ENCODE data around the gene DGKG. TPM values are rescaled to one million over a fixed set of nuclear protein-coding genes. Genes with fewer than 3 reads are reported as not detected.
A peak's percentile ranks its signal among the peaks of the same experiment; 100 is the strongest.

DGKG gene
- total RNA-seq, 1 donor from 2014 or later: 7.3 TPM

DNA sequence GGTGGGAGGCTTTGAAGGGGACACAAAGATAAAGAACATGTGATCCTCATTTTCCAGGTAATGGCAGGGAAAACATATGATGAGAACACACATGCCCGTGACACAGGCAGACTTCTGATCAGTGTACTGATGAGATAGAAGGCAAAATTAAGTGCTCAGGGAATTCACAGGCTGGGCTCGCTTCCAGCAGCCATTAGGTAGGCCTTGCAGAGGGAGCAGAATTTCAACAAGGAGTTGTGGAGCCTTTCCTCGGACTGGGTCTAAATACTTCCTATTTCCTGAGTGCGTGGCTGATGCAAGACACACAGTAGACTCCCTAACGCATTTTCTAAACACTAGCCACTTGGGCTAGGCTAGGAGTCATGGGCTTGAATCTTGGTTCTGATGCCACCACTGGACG is 179.2 kb downstream of the DGKG start:
- no peak for DNase-seq (ENCODE audit: low spot score in 2 of 2)
- no peak for FAIRE-seq

DNA sequence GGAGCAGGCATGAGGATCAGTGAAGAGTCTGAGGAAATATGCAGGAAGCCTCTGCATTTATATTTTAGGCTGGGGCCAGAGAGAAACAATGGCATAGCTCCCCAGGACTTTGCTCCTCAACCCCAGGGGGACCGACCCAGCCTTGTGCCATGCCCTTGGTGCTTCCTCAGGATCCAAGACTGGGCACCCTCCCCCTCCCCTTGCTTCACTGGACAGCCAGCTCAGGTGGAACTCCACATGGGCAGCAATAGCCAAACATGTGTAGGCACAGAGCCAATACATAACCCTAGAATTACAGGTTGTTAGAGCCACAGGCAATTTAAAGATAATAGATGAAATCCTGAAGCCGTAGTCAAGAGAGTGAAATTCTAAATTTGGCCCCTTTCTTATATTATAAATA is 180.1 kb downstream of the DGKG start:
- FAIRE-seq: no peak

DNA sequence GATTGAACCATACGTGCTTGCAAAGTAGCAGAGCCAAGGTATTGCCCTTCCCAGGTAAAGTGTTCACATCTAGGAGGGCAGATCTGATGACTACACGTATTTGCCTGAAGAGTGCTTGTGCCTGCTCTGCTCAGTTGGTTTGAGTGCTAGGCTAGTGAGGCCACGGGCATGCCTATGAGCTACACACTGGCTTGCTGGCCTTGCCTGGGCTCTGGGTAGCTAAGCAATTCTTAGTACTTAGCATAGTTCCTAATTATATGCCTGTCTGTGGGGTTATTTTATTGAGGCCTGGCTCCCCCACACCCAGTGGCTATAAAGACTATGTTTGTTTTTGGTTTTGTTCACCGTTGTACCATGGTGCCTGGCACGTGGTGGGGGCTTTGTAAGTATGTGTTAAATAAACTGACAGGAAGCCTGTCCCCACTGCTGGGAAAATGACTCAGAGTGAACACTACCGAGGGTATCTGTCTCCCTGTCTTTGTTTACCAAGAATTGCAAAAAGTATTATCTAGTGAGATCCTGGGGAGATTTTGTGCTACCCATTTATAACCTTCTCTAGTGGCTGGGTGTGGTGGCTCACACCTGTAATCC is 181.0 kb downstream of the DGKG start:
- FAIRE-seq (no peak), DNase-seq (ENCODE audit: low spot score in 2 of 2) (no peak)

More for the DNA sequence above, 180.1 kb downstream of the DGKG start:
- DNase-seq (ENCODE audit: low spot score in 2 of 2): no peak

DNA sequence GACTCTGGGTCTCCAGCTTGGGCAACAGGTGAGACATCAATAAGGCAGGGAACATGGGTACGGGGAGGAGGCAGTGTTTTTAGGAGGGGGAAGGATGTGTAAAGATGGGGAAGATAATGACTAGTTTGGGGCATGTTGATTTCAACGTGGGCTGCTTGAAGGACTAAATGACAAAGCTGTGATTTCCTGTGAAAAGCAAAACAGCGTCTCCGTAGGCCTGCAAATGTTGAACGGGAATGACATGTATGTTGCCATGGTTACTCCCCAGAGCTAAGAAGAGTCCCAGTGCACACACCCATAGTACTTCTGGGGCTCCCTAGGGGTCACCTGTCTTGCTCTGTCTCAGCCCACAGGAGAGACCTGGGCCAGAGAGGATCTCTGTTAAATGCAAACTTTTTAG is 181.9 kb downstream of the DGKG start:
- FAIRE-seq (no peak), DNase-seq (ENCODE audit: low spot score in 2 of 2) (no peak)

DNA sequence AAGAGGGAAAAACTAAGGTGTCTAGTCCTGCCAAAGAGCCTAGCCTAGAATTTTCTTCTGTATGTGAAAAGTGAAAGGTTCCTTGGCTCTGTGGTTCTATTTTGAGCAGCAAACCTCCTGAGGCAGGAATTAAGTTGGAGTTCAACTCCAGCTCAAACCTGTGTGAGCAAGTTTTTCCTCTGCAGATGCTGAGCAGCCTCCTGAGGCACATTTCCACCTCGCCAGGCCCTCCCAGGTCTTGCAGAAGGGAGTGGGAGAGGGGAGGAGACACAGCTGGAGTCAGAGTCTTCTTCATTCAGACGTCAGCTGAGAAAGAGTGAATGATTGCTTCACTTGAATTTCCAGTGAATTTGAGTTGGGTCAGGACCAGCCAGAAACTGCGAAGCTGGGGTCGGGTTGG is 183.6 kb downstream of the DGKG start:
- no peak for FAIRE-seq

DNA sequence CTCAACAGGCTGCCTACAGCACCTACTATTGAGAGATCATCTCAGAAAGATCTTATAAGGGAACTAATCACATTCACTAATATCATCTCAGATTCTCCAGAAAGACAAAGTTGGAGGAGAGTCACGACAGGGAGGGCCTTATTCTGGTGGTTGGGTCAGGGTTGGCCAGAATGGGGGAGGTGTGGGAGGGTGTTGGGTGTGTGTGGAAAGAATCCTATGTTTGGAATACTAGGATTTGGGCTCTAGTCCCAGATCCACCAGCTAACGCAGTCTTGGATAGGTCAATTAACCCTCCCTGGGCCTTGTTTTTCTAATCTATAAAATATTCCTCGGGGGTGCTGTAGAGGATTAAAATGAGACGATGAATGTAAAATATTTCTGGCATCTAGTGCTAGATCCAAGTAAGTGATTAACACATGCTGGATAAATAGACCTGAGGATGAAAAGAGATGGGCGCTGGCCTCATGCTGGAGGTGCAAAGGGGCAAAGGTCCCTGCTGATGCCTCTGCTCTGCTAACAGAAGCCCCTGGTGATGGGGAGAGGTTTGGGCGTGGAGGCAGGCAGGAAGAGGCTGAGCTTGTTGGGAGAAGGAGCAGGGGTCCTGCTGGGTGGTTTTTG is 185.6 kb downstream of the DGKG start:
- no peak for DNase-seq (ENCODE audit: low spot score in 2 of 2)
- no peak for FAIRE-seq

More for the DNA sequence above, 183.6 kb downstream of the DGKG start:
- no peak for DNase-seq (ENCODE audit: low spot score in 2 of 2)

DNA sequence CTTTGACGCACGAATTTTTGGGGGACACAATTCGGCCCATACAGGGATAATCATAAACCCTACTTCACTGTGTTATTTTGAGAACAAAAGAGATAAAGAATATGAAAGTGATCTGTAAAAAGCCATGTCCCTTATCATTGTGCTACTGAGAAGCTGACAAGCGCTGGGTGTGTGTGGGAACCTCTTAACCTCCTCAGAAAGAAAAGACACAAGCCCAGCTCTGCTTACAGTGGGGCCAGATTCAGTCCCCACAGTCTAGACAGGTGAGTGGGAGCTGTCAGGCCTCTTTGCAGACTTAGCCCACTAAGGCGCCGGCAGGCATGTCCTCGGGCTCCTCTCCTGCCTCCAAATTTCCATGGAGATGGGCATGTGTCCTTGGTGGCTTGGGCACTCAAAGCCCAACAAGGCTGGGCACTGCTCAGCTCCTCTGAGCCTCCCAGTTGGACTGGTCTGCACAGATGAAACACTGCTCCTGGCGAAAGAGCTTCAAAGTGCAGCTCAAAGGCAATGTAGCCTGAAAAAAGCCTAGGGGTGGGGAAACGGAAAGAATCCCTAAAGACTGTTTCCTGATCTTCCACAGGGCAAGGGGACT is 188.7 kb downstream of the DGKG start:
- DNase-seq (ENCODE audit: low spot score in 2 of 2) (no peak), FAIRE-seq (no peak)

DNA sequence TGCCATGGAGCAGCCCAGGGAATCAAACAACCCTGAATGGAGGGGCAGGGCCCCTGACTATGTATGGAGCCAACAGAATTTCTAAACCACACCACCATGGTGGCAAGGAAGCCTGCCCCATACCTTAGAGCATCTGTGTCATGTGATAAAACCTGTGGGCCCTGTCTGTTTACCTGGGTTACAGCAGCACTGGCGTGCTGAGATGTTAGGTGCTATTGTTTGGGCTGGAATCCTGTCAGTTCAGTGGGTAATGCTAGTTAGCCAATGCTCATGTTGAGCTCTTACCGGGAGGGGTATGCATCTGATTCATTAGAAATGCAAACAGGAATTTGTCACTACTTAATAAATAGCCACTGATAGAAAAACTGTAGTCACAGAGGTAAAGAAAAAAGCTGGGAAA is 189.7 kb downstream of the DGKG start:
- DNase-seq (ENCODE audit: low spot score in 2 of 2) (no peak), FAIRE-seq (no peak)

DNA sequence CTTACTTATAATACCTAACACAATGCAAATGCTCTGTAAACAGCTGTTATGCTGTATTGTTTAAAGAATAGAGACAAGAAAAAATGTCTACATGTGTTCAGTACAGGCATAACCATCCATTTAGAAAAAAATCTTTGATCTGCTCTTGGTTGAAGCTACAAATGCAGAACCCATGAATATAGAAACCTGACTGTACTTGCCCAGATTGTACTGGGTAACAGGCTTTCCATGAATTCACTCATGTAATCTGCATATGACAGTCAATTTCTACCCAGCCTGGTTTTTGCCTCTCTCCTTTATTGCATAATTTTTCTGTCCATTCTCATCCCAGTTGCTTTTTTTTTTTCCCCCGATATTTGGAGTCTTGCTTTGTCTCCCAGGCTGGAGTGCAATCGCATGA is 190.5 kb downstream of the DGKG start:
- FAIRE-seq: no peak
- DNase-seq (ENCODE audit: low spot score in 2 of 2): no peak

DNA sequence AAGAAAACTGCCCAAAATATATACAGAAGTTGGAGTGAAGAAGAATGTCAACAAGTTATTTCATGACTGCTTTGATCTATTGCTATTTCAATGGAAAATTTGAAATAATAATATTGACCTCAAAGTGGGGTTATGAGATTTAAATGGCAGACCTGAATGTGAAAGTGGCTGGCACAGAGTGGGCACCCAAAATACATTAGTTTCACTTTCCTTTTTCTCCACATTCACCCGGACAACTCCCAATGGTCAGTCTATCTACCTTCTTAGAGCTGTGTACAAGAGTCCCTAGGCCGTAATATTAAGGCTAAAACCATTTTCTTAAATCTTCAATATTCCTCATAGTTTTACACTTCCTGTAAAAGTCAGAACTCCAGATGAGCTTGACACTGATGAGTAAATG is 191.5 kb downstream of the DGKG start:
- no peak for DNase-seq (ENCODE audit: low spot score in 2 of 2)
- no peak for FAIRE-seq

DNA sequence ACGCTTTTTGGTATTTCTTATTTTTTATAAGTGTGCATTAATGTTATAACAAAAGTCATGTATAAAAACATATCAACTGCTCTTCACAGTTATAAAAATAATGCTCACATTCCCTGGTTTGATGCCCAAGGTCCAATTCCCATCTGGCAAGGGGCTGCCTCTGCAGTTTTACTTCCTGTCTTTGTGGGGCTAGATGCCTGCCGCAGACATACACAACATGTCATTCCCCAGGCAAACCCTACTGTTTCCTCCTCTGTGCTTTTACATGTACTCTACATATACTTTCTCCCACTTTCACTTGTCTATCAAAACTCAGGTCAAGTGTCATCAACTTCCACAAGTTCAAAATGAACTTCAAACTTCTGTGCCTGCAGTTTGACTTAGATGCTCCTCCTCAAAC is 192.7 kb downstream of the DGKG start:
- FAIRE-seq (no peak), DNase-seq (ENCODE audit: low spot score in 2 of 2) (no peak)

DNA sequence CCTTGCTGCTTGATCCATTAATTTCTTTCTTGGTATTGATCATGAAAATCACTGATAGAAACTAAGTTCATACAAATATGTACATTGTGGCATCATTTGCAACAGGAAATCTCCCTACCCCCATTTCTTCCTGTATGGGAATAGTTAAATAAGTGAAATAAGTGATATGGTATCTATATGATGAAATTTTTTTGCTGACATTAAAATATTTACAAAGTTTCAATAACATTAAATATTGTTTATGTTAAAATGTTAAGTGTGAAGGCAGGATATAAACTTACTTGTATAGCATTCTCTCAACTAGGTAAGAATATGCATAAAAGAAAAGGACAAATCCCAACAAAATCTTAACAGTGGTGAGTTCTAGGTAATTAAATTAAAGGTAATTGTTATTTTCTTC is 193.1 kb downstream of the DGKG start:
- FAIRE-seq: peak; percentile 37
- no peak for DNase-seq (ENCODE audit: low spot score in 2 of 2)

DNA sequence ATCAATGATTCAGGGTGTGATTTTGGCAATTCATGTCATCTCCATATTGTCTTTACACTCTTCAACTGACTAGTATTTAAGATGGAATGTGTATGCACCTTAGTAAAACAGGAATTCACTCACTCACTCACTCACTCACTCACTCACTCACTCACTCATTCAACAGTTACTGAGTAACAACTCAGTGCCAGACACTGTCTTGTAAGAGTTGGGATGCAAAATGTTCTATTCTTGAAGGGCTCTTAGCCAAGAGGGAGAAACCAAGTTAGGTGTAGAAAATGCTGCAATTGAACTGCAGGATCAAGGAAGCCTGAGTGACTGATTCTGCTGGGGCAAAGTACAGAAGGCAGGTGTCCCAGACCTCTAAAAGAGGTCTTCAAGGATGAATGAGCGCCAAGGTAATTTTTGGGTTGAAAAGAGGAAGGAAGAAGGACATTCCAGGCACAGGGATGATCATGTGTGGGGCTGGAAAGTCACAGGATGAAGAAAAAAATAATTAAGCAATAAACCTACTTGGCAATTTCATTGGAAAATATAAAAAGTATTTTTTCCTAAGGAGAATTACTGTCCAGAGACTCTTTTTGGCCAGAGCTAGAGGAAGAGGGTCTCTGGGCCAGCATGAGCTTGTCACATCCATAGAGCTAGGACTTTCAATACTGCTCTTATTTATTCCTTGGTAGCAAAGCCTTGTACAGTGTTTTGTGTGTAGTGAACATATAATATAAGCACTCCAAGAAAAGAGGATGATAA is 194.2 kb downstream of the DGKG start:
- FAIRE-seq: no peak
- DNase-seq (ENCODE audit: low spot score in 2 of 2): no peak

DNA sequence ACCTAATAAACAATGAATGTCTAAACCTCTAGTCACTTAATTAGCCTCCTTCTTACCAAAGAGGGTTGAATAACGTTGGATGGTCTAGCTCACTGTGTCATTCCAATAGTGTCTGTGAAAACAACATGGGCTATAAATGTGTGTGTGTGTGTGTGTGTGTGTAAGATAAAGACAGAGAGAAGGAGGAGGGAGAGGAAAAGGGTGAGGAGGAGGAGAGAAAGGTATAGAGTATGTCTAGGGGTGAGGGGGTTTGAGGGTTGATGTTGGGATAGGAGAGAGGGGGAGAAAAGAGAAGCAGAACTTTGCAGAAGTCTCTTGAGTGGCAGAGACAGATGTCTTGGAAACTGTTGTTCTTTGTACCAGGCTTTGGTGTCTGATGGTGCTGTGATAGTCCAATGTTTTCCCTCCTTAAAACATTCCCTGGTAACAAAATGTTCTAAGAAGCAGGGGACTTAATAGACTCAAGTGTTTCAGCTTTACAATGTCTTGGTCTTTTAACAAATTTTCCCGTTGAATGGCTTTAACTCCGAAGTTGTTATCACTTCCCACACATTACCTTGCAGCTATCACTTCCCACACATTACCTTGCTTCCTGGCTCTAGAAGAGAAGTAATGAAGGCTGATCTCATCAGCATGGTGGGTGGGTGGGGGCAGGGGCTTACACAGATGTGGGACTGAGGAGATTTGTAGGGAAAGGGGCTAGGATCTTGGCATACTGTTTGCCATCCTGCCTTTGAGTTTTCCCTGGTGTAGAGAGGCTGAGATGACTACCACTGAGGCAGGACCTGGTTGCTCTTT is 195.3 kb downstream of the DGKG start:
- DNase-seq (ENCODE audit: low spot score in 2 of 2): no peak
- no peak for FAIRE-seq

DNA sequence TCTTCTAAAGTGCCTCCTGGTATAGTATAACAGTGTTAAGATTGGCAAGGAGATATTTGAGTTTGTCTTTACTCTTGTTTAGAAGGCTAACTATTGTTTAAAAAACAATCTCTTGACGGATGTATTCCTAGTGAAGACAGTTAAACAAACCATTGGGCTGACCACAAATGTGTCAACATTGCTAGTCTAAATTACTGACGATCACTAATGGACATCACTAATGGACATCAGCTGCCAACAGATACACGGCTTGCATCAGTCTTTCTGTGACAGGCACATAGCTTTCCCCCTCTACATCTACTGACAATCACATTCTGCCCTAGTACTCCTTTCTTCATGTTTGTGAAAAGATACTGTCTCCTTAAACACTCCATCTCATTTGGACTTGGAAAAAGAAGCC is 196.0 kb downstream of the DGKG start:
- DNase-seq (ENCODE audit: low spot score in 2 of 2) (no peak), FAIRE-seq (no peak)

DNA sequence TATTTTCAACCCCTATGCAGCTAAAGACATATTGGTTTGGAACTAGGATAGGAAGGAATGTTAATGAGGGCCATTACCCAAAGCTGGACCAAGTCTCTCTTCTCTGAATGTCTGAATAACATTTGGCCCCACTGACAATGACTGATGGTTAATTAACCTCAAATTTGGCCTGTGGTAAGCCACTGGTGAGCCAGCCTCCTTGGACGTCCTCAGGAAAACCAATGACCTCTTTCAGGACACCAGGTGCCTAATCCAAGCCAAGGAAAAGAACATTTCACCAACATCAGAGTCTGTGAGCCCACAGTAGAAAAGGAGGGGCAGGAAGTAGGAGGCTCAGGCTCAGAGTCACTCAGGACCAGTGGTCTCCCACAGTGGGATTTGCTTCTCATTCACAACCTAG is 196.7 kb downstream of the DGKG start:
- FAIRE-seq (no peak), DNase-seq (ENCODE audit: low spot score in 2 of 2) (no peak)

DNA sequence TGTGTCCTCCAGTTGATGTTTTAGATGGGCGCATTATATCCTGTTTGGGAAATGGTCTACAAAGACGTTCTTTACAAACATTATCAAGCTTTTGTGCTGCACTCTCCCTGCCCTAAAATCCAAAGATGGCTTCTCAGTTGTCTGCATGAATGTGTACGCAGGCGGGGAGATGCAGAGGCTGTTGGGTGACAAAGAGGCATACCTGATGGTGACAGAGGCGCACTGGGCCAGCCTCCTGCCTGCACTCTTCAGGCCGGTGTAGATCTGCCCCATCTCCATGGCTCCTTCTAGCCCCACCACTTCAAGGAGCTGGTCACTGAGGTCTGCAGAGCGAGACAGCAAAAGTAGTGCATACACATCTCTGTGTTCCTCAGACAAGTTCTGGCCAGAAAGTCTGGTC is 197.3 kb downstream of the DGKG start:
- FAIRE-seq: no peak

DNA sequence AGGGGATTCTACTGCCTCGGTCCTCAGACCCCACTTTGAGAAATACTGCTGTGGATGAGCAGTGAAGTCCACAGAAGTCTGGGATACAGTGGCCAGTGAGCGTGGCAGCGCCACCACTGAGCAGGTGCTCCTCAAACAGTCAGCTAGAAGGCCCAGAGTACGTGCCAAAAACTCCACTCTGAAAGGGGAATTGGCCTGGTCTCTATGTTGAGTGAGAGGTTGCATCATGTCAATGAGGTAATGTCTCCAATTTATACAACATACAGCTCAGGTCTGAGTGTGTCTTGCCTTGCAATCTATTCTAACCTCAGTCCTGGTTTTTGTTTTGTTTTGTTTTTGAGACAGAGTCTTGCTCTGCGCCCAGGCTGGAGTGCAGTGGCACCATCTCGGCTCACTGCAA is 199.8 kb downstream of the DGKG start:
- DNase-seq (ENCODE audit: low spot score in 2 of 2): no peak

More for the DNA sequence above, 197.3 kb downstream of the DGKG start:
- no peak for DNase-seq (ENCODE audit: low spot score in 2 of 2)

DNA sequence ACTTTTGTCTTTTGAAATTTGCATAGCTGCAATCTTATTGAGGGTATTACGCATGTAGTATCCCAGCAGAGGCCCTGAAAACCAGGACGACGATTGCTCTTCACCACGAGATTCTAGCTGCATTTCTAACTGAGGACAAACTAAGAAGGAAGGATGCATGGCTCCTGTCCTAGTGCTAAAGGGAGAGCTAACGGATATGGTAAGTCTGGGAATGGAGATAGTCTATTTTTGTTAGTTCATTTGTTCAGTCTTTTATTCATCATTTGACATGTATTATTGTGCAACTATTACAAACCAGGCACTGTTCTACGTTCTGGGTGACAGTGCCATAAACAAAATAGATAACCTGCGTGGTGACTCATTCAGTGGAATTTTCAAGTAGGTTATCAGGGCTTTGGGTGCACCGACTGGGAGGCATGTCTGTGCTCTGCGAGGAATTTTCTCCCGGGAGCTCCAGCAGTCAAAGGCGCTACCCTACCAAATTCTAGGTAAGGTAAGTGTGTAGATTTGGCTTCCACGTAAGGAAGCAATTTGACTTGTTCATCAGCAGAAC is 201.3 kb downstream of the DGKG start:
- FAIRE-seq (no peak), DNase-seq (ENCODE audit: low spot score in 2 of 2) (no peak)

More for the DNA sequence above, 199.8 kb downstream of the DGKG start:
- no peak for FAIRE-seq

DNA sequence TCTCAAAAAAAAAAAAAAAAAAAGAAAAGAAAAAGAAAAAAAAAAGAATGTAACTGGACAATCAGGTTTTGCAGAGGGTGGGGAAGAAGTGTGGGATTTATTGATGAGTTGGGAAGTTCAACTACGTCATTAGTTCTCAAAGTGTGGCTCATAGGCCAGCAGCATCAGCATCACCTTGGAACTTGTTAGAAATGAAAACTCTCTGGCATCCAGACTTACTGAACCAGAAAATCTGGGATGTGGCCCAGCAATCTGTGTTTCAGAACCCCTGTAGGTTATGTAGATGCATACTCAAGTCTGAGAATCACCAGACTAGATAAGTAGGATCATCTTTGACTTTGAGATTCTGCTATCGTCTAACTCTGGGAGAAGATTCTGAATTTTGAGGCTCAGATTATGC is 207.4 kb downstream of the DGKG start:
- DNase-seq (ENCODE audit: low spot score in 2 of 2) (no peak), FAIRE-seq (no peak)
